Fibroblast of peridontal ligament (primary cell): ENCODE results near the gene NT5M.

Source experiments
- DNase-seq: peaks from one replicate; pipeline ENCODE4 v3.0.0-alpha.2; 2010; ENCODE audit errors: extremely low read depth

The NT5M gene

GRCh38 chr17:17394494-17394893, 91.3 kb downstream of the NT5M start:
- no peak for DNase-seq

GRCh38 chr17:17395246-17395802, 92.2 kb downstream of the NT5M start:
- DNase-seq, result no peak

GRCh38 chr17:17395885-17396284, 92.7 kb downstream of the NT5M start:
- no peak for DNase-seq
